ENCODE data around the gene FABP3.

Gene FABP3

GRCh38 chr1:31336687-31337467, 36.0 kb downstream of the FABP3 start:
- no peak for DNase-seq
- in situ Hi-C loops (cut with MboI; ENCODE audit: low pct_unique_long_range_greater_than_20kb, low sequenced_read_pairs), result no loop called here

- peak; percentile 75 for DNase-seq
- in situ Hi-C loops (cut with MboI; ENCODE audit: low pct_unique_long_range_greater_than_20kb, low sequenced_read_pairs), result no loop called here
Measured at GRCh38 chr1:31335007-31335406, 37.9 kb downstream of the FABP3 start.

- in situ Hi-C loops (cut with MboI; ENCODE audit: low pct_unique_long_range_greater_than_20kb, low sequenced_read_pairs), result no loop called here
- no peak for DNase-seq
Measured at GRCh38 chr1:31327381-31327780, 45.5 kb downstream of the FABP3 start.

GRCh38 chr1:31326461-31326860, 46.4 kb downstream of the FABP3 start:
- DNase-seq, result no peak

GRCh38 chr1:31324992-31325391, 47.9 kb downstream of the FABP3 start:
- in situ Hi-C loops (cut with MboI; ENCODE audit: low pct_unique_long_range_greater_than_20kb, low sequenced_read_pairs), result no loop called here
- DNase-seq, result no peak

More at GRCh38 chr1:31326461-31326860, 46.4 kb downstream of the FABP3 start:
- in situ Hi-C loops (cut with MboI; ENCODE audit: low pct_unique_long_range_greater_than_20kb, low sequenced_read_pairs), result no loop called here

GRCh38 chr1:31324093-31324492, 48.8 kb downstream of the FABP3 start:
- in situ Hi-C loops (cut with MboI; ENCODE audit: low pct_unique_long_range_greater_than_20kb, low sequenced_read_pairs), result no loop called here
- DNase-seq, result no peak

- DNase-seq, result no peak
- in situ Hi-C loops (cut with MboI; ENCODE audit: low pct_unique_long_range_greater_than_20kb, low sequenced_read_pairs), result no loop called here
Measured at GRCh38 chr1:31318146-31318545, 54.7 kb downstream of the FABP3 start.

- DNase-seq, result no peak
- in situ Hi-C loops (cut with MboI; ENCODE audit: low pct_unique_long_range_greater_than_20kb, low sequenced_read_pairs), result no loop called here
Measured at GRCh38 chr1:31315902-31316301, 57.0 kb downstream of the FABP3 start.

All from KBM-7 (cell line).